ENCODE data around the gene ADARB2.

DNA sequence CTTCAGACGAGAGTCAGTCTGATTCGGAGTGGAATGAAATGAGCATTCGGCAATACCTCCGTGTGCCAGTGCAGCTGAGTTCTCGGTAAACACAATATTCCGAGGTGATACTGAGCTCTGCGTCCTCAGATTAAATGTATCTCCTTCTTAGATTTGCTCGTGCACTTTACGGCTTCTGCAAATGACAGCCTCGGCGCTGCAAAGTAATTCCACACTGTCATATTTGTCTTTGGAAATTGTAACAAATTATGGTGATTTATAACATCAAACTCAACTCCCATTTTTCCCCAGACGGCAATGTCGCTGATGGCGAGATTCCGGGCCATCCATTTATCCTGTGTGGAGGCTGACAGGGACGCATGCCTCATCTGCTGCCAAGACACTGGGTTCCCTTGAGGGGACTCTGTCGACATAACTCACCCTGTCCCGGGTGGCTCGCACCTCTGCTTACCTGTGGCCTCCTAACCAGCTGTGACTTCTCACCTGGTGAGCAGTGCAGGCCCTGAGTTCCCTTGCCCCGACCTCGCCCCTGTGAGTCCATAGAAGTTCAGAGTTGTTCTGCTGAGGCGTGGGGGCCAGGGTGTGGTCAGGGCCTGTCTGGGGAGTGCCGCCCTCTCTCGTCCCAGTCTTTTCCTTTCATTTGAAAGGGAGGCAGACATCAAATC lies 201.9 kb downstream of the ADARB2 start:
- TF ChIP-seq, protein P1, sequence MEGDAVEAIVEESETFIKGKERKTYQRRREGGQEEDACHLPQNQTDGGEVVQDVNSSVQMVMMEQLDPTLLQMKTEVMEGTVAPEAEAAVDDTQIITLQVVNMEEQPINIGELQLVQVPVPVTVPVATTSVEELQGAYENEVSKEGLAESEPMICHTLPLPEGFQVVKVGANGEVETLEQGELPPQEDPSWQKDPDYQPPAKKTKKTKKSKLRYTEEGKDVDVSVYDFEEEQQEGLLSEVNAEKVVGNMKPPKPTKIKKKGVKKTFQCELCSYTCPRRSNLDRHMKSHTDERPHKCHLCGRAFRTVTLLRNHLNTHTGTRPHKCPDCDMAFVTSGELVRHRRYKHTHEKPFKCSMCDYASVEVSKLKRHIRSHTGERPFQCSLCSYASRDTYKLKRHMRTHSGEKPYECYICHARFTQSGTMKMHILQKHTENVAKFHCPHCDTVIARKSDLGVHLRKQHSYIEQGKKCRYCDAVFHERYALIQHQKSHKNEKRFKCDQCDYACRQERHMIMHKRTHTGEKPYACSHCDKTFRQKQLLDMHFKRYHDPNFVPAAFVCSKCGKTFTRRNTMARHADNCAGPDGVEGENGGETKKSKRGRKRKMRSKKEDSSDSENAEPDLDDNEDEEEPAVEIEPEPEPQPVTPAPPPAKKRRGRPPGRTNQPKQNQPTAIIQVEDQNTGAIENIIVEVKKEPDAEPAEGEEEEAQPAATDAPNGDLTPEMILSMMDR (IDR thresholded peaks at IDR 0.05): no peak
- TF ChIP-seq ZFX (IDR thresholded peaks at IDR 0.05; ENCODE audit: borderline replicate concordance): no peak
